GM21825 (cell line): Measurements from ENCODE around the gene GRK5.
"Not testable (repeated sequence)": the region's sequence is repeated elsewhere in the genome, so short reads cannot be mapped to it uniquely, and the experiment has no call there.

ENCODE experiments used
- ATAC-seq: cut with Tn5 transposase; IDR thresholded peaks from one replicate; pipeline ENCODE4 v1.9.1; 2021; ENCODE audit warnings: mild to moderate bottlenecking, moderate library complexity; ENCODE audit not compliant: unreplicated experiment

Gene GRK5

DNA sequence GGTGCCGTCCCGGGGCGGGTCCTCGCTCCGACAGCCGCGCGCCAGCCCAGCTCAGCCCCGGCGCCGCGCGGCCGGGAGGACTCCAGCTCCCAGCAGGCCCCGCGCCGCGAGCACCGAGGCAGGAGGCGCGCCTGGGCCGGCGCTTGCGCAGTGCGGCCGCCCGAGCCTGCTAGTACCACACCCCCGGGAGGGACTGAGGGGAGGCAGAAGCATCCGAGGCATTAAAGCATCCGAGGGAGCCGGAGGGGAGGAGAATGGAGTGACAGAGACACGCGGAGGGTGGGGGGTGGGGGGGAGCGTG, at the start of gene GRK5:
Gene GRK5, plus strand, starts transcription at position 206 of the 301 bp plus-strand sequence. CDS start 347 bp downstream, outside the sequence.
- peak; percentile 72 for ATAC-seq

DNA sequence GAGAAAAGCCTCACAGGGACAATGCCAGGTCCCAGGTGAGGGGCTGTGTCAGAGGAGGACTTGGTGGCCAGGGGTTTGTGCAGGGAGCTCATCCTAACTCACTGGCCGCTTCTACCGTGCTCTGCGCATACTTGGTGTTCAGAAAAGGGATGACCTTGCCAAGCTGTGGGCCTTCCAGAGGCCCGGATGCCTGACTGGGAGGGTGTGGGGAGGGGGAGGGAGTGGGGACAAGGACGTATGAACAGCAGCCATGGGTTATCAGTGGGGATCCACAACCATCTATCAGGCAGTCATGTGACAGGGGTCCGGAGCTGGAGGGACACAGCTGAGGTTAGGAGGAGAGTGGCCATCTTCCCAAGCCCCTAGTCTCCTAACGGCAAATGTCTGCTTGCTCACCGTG, 48.0 kb upstream of the GRK5 start:
- no peak for ATAC-seq

DNA sequence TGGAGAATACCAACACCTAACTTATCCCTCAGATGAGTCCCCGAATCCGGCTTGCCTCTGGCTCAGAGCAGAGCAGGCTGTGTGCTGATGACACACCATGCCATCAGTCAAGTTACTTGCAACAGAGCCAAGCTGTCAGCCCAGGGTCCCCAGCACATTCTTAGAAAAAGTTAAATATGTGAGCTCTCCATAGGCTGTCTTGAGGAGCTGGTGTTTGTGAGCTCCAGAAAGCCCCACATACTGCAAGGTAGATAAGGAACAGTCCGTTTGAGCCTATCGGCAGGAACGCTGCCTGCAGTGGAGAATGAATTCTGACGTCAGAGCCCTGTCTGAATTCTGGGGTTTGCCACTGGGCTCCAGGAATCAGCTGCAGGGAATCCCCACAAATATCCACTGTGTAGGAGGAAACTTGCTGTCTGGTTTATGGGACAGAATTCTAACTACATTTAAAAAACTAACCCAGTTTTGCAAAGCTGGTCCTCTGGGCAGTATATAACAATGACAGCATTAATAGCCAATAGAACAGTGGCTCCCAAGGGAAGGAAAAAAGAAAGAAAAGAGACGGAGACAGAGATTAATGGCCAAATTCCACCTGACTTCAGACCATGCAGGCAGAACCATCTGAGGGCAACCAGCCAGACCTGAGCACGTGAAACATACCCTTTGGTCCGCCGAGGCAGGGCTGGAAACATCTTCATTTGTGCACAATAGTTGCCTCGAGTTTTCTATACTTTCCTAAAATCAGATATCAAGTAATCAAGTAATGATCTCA, 45.5 kb upstream of the GRK5 start:
- ATAC-seq = no peak

DNA sequence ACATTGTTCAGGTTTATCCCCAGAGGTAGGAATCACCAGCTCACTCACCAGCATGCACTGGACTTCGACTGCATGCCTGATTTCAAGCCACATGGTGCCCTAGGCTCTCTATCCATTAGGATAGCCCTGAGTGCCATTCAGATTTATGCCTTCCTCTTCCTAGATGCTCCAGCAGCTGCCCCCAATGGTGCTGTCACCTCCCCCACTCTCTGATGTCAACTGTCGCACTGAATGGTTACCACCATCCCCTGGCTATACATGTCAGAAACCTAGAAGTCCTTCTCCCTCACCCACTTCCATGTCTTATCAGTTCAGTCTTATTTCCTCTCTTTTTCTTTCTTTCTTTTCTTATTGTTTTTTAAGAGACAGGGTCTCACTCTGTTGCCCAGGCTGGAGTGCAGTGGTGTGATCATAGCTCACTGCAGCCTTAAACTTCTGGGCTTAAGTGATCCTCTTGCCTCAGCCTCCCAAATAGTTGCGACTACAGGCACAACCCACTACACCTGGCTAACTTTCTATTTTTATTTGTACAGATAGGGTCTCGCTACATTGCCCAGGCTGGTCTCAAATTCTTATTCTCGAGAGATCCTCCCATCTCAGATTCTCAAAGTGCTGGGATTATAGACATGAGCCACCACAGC, 44.8 kb upstream of the GRK5 start:
- ATAC-seq = no peak

DNA sequence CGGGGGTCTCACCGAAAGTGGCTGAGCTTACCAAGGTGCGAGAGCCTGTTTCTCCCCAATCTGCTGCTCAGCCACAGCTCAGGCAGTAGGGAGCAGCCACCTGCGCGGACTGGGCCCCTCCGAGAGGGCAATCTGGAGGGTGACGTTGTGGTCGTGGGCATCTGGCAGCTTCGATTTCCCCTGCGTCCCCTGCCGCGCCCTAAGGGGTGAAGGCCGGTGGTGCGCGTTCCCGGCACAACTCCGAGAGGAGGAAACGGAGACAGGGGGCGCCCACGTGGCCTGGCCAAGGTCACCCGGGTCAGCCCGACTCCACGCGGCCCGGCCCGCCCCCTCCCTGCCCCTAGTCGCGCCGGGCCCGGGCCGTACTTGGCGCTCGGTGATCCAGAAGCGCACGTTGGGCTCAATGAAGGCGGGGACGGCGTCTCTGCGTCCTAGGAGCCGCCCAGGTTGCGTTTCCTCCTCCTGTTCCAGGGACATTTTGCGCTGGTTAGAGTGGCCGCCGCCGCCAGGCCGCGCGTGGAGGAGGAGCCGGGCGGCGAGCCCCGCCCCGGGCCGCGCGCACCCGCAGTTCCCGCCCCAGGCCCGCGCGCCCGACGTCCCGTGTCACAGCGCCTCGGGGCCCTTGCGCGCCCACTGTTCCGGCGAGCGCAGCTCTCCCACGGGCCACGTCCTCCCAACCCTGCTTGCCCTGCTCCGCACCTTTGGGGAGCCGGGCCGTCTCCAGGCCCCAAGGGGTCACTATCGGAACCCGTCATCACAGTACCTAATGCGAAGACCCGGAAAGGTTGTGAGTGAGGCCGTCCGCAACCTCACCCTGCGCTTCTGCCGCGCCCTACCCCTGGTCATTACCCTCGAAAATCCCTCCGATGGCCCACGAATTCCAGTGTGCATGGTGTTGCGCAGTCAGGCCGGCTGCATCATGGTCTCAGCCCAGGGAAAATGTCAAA, 41.9 kb upstream of the GRK5 start, which contains the start of gene SFXN4:
Gene SFXN4, minus strand, starts transcription at position 544 of the 947 bp plus-strand sequence. Its CDS starts 67 bp downstream, at position 477.
- peak; percentile 89 for ATAC-seq

DNA sequence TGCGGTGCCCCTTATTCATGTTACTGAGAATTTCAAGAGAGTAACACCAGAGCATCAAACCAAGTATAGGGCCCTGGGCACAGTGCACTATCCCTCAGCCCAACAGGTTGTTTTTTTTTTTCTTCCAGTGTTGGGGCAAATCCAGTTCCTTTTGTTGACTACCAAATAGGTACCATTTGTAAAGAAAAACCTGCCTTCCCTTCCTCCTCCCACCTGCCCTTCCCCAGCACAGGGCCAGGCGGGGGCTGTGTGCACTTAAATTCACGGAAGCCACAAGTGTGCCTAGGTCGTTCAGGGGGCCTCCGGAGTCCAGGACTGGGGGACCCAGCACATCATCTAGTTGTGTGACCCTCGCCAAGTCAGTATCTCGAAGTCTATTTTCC, 41.3 kb upstream of the GRK5 start:
- no peak for ATAC-seq

DNA sequence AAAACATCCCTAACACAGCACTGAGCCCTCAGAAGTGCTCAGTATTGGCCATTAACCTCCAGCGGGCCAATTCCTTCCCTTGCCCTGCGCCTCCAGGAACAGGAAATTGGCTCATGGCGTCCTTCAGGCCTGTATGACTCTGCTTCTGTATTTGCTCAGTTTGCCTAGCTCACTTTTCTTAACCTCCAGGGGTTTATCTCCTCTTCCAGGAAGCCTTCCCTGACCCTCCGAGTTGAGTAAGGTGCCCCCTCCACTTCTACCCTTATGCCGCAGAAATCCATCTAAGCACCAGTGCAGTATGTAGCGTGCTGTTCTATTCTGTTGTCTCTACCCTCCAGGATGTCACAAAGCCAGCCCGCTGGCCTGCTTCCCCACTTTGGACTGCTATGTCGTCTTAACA, 40.8 kb upstream of the GRK5 start:
- no peak for ATAC-seq

DNA sequence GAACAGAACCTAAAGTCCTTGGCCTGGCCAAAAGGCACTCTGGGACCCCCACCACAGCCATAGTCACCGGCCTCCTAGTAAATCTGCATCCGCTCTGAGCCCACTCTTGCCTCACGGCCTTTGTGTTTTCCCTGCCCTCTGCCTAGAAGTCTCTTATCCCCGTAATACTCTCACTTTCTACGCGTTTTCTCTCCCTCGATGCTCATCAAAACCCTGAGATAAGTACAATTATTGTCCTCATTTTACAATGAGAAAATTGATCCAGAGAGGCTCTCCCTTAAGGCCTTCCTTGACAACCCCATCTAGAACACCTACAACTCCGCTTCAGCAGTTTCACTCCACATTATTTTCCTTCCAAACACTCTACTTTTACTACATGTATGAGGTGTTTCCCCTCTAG, 40.3 kb upstream of the GRK5 start:
- ATAC-seq = no peak

DNA sequence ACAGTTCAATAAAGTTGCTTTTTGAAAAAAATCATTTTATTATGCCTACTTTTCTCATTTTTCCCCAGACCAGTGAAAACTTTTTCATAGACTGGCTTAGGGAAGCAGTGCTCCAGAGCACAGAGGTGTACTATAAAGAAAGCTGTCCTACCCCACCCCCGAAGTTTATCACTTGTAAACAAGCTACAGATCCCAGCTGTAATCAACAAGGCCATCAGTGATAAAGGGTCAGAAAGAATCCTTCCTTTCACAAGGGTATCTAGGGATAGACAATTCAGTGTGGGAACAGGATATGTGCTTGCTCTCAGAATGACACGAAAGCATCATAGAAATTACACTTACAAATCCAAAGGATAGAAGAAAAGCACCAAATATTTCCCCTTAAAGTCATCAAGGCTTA, 33.3 kb upstream of the GRK5 start:
- ATAC-seq = no peak

DNA sequence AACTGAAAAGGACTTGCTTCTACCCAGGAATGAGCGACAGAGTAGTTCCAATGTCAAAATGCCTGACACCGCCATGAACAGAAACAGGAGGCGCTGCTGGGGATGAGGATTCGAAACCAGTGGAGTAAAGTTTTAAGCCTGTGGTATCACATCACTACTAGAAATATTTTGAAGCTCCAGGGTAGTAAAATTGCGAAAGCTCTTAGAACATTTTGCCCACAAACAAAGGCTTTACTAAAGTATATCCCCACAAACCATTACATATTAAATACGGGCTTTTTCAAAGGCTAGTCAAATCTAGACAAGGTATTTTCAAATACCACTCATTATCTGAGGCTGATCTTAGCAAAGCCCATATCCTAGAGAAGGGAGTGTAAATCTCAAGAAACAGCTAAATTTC, 31.2 kb upstream of the GRK5 start:
- ATAC-seq = no peak

DNA sequence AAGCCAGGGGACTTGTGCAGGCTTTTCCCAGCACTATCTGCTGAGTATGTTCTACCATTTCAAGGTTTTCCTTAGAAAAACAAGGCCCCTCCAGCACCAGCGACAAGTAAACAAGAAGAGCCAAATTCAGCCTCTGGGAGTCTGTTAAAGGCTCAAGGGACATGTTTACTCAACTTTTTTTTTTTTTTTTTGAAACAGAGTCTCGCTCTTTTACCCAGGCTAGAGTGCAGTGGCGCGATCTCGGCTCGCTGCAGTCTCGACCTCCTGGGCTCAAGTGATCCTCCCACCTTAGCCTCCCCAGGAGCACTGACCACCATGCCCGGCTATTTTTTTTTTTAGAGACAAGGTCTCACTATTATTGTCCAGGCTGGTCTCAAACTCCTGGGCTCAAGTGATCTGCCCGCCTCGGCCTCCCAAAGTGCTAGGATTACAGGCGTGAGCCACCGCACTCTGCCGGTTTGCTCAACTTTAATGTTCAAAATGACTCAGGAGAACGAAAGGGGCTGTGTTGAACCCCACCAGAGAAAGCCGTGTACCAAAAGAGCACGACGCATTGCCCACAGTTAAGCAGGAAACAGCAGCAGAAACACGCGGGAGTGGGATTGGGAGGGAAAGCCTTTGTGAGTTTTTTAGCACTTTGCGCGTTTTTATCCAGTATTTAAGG, 29.5 kb upstream of the GRK5 start:
- ATAC-seq = peak; percentile 17

DNA sequence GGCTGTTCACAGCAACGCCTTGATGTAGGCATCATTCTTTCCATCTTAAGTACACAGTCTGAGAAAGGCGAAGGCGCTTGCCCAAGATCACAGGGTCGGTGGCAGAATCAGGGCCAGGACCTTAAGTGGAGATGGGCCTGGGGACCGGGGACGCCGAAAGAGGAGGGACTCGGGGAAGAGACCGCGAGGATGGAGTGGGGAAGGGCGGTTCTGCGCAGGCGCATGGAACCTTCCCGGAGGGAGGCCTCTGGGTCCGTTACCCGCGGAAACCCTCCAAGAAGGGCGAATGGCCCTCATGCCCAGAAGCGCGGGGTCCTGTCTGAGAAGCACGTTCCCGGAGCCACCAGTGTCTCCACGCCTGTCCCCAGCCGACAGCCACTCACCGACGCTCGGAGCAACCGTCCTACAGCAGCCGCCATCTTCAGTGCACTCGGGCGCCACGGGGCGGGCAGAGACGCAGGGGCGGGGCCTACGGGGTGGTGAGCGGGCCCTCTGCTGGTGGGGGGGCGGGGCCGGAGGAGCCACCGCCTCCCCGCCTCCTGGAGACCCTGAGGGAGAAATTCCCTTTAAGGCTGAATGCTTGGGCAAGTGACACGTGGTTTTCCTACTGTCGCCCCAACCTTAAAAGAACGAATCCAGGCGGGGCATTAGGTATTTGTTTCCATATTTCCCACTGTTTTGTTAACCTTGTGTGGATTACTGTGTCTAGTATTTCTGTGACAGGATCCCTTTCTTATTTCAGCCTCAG, 28.8 kb upstream of the GRK5 start, which contains the start of gene PRDX3:
Gene PRDX3, minus strand, starts transcription at position 441 of the 748 bp plus-strand sequence. Its CDS starts 22 bp downstream, at position 419.
- peak; percentile 95 for ATAC-seq

DNA sequence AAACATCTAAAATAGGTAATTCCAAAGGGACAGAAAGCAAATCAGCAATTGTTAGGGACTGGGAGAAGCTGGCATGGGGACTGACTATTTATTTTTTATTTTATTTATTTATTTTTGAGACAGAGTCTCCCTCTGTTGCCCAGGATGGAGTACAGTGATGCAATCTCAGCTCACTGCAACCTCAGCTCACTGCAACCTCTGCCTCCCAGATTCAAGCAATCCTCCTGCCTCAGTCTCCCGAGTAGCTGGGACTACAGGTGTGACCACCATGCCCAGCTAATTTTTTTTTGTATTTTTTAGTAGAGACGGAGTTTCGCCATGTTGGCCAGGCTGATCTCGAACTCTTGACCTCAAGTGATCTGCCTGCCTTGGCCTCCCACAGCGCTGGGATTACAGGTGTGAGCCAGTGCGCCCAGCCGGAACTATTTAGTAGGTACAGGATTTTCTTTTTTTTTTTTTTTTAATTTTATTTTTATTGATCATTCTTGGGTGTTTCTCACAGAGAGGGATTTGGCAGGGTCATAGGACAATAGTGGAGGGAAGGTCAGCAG, 26.4 kb upstream of the GRK5 start:
- ATAC-seq = not testable (repeated sequence)

DNA sequence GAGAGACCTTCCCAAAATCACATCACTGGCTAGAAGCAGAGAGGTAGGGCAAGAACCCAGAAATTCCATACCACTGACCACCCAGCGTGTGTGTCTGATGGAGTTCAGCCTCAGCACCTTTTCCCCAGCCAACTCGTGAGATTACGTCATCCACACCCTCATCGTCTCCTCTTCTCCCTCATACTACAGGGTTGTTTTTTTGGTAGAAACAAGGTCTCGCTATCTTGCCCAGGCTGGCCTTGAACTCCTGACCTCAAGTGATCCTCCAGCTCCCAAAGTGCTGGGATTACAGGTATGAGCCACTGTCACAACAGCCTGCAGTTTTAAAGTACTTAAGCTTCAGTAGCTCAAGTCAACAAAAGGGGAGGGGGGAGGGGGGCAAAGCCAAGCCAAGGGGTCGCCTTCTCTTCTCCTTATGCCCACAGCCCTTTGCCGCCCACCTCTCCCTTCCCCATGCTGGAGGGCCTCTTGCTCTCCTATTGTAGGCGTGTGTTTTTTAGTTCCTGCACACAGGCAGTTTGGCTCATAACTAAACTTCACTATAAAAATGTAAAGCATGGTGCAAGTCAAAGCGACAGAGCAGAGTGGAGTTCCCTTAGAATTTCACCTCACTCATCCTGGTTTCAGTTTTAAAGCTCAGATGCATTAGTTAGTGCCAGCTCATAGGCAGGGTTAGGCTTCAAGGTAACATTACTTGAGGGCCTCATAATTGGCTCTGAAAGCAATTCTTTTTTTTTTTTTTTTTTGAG, 23.5 kb upstream of the GRK5 start:
- no peak for ATAC-seq

DNA sequence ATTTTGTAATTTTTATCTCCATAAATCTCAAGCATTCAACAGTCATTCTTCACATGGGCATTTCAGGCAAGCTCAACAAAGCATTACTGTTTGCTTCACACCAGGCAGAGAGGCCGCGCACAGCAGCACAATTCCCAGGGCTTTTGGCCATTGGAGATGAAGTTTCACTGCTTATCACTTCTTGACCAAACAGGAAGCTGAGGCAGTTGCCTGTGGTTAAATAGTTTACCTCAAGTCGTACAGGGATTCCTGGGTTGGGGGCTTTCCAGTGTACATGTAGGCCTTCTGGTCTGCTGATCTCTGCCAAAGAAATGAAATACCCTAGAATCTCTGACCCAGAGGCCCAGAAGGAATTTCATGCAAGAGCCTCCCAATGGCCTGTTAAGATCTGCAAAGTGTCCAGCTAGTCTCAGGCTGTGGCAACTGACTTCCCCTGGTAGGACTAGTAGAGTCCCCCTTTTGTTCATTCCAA, 17.5 kb upstream of the GRK5 start:
- no peak for ATAC-seq

DNA sequence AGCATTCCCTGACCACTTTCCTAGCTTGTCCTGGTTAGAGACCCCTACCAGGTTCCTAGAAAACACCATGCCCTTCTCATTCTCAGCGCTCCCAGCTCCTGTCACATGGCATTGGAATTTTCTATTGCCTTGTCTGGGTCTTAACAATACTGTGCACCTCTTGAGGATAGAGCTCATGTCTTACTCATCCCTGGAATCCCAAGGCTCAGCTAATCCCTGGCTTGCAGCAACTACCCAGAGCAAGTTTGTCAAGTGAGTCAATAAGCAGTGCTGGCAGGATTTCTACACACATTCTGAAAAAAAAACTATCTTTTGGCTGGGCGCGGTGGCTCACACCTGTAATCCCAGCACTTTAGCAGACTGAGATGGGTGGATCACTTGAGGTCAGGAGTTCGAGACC, 17.0 kb upstream of the GRK5 start:
- no peak for ATAC-seq

DNA sequence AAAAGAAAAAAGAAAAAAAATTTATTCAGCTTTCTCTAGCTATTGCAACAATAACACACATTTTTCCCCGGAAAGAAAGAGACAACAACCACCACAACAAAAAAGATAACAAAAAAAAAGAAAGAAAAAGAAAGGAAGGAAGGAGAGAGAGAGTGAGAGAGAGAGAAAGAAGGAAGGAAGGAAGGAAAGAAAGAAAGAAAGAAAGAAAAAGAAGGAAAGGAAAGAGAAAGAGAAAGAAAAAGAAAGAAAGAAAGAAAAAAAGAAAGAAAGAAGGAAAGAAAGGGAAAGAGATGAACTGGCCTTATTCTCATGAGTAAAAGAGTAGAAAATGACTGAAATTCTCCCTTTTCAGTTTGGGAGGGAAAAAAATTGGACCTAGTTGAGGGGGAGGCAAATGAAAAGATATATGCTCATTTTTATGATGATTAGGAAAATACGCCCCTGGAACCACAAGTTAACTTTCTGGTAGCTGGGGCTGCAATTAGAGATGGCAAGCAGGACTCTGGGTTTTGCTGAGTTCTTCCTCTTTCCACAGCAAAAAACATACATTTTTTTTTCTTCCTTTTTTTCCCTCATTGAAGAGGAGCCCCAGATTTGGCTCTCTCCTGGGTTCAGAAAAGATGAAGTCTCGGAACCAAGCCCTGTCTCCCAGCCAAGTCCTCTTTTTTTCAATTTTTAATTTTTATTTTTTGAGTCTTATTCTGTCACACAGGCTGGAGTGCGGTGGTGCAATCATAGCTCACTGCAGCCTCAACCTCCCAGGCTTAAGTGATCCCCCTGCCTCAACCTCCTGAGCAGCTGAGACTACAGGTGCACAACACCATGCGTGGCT, 16.2 kb upstream of the GRK5 start:
- no peak for ATAC-seq

DNA sequence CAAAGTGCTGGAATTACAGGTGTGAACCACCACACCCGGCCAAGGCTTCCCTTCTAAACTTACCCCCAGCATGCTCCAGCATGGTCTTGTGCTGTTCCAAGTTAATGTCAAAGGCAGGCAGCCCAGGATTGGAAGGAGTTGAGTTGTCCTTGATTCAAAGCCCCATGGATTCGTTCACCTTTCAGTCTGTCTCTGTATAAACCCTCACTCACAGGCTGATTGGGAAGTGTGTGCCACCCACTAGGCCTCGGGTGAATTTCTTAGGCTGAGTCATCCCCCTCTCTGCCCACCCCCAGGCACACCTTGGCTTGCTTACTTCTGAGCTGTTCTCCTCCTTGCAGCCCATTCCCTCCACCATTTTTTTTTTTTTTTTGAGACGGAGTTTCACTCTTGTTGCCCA, 15.5 kb upstream of the GRK5 start:
- no peak for ATAC-seq
